ENCODE results near the gene SLC4A11.

The SLC4A11 gene

GRCh38 chr20:3210346-3210745 is 28.6 kb downstream of the SLC4A11 start:
- Histone ChIP-seq H3K4me3 (replicated peaks; ENCODE audit: insufficient read depth, low read length) (peak overlapping the region; percentile 76), H3K27me3 (ENCODE audit: insufficient read depth, poor library complexity, severe bottlenecking) (no peaks in the 10 kb centered on the region), H3K27ac (replicated peaks) (peak overlapping the region; percentile 94)
- DNase-seq (ENCODE audit: low read depth in 1 of 2, low spot score in 1 of 2) = no peak
- TF ChIP-seq POLR2AphosphoS5 (IDR thresholded peaks at IDR 0.05; ENCODE audit: low read depth) (no peak), SPI1 (IDR thresholded peaks at IDR 0.05; ENCODE audit: borderline replicate concordance, low read depth) (no peak), REST (IDR thresholded peaks at IDR 0.05; ENCODE audit: insufficient replicate concordance, low read depth) (no peak), GABPA (IDR thresholded peaks at IDR 0.05; ENCODE audit: low read depth) (no peak), CTCF (IDR thresholded peaks at IDR 0.05; ENCODE audit: insufficient read depth, low read length) (no peak)

- DNase-seq (ENCODE audit: low read depth in 1 of 2, low spot score in 1 of 2) = peak; percentile 9 to 18
- Histone ChIP-seq H3K27ac (replicated peaks) (peak overlapping the region; percentile 94), H3K4me3 (replicated peaks; ENCODE audit: insufficient read depth, low read length) (peak overlapping the region; percentile 76), H3K27me3 (ENCODE audit: insufficient read depth, poor library complexity, severe bottlenecking) (no peaks in the 10 kb centered on the region)
- no peak for TF ChIP-seq SPI1 (IDR thresholded peaks at IDR 0.05; ENCODE audit: borderline replicate concordance, low read depth)
- TF ChIP-seq POLR2AphosphoS5 (IDR thresholded peaks at IDR 0.05; ENCODE audit: low read depth) = no peak
- TF ChIP-seq GABPA (IDR thresholded peaks at IDR 0.05; ENCODE audit: low read depth) = no peak
Measured at GRCh38 chr20:3209946-3210317, 29.1 kb downstream of the SLC4A11 start.

- Histone ChIP-seq H3K27me3 (ENCODE audit: insufficient read depth, poor library complexity, severe bottlenecking) (no peaks in the 10 kb centered on the region), H3K27ac (replicated peaks) (peak within 1 kb of the TSS; percentile 94), H3K4me3 (replicated peaks; ENCODE audit: insufficient read depth, low read length) (peak within 1 kb of the TSS; percentile 76)
- TF ChIP-seq SPI1 (IDR thresholded peaks at IDR 0.05; ENCODE audit: borderline replicate concordance, low read depth) = no peak
- no peak for TF ChIP-seq CTCF (IDR thresholded peaks at IDR 0.05; ENCODE audit: insufficient read depth, low read length)
- TF ChIP-seq REST (IDR thresholded peaks at IDR 0.05; ENCODE audit: insufficient replicate concordance, low read depth) = peak; percentile 36
- TF ChIP-seq POLR2AphosphoS5 (IDR thresholded peaks at IDR 0.05; ENCODE audit: low read depth) = peak; percentile 59; the same call in 1 of the 2 replicates
- peak; percentile 88 for TF ChIP-seq GABPA (IDR thresholded peaks at IDR 0.05; ENCODE audit: low read depth)
- peak; percentile 68 to 71 for DNase-seq (ENCODE audit: low read depth in 1 of 2, low spot score in 1 of 2)
Measured at GRCh38 chr20:3209257-3209945, 29.6 kb downstream of the SLC4A11 start, which contains the start of gene ITPA. Gene ITPA, plus strand, starts transcription at chr20:3209498. Its CDS starts 54 bp downstream, at chr20:3209552.

GRCh38 chr20:3208786-3209256 is 30.2 kb downstream of the SLC4A11 start:
- peak overlapping the region; percentile 94 for H3K27ac ChIP-seq (replicated peaks)
- DNase-seq (ENCODE audit: low read depth in 1 of 2, low spot score in 1 of 2) = peak; percentile 28 to 50
- no peak for TF ChIP-seq GABPA (IDR thresholded peaks at IDR 0.05; ENCODE audit: low read depth)
- TF ChIP-seq CTCF (IDR thresholded peaks at IDR 0.05; ENCODE audit: insufficient read depth, low read length) = no peak
- TF ChIP-seq REST (IDR thresholded peaks at IDR 0.05; ENCODE audit: insufficient replicate concordance, low read depth) = no peak
- peak; percentile 84 for TF ChIP-seq SPI1 (IDR thresholded peaks at IDR 0.05; ENCODE audit: borderline replicate concordance, low read depth)
- no peak for TF ChIP-seq POLR2AphosphoS5 (IDR thresholded peaks at IDR 0.05; ENCODE audit: low read depth)

More at GRCh38 chr20:3208786-3209256, 30.2 kb downstream of the SLC4A11 start:
- peak overlapping the region; percentile 76 for H3K4me3 ChIP-seq (replicated peaks; ENCODE audit: insufficient read depth, low read length)
- no peaks in the 10 kb centered on the region for H3K27me3 ChIP-seq (ENCODE audit: insufficient read depth, poor library complexity, severe bottlenecking)
